HG03045 (cell line): ENCODE data around the gene ATAD1.
"Not testable (repeated sequence)": the region's sequence is repeated elsewhere in the genome, so short reads cannot be mapped to it uniquely, and the experiment has no call there.

Experiments used
- ATAC-seq: cut with Tn5 transposase; IDR thresholded peaks from one replicate; pipeline ENCODE4 v1.9.1; 2021; ENCODE audit warnings: mild to moderate bottlenecking, moderate library complexity; ENCODE audit not compliant: unreplicated experiment

ATAD1 gene

DNA sequence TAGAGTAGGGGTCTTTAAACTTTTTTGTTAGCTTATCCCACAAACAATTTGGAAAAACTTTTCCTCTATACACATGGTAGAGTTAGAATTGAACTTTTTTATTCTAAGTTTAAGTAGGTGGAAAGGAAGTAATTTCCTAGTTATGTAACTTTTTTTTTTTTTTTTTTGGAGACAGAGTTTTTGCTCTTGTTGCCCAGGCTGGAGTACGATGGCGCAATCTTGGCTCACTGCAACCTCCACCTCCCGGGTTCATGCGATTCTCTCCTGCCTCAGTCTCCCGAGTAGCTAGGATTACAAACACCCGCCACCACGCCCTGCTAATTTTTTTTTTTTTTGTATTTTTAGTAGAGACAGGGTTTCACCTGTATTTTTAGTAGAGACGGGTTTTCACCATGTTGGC is 28.7 kb upstream of the ATAD1 start:
- not testable (repeated sequence) for ATAC-seq

- ATAC-seq = no peak
These were observed 28.0 kb upstream of the ATAD1 start for GRCh38 chr10:87846023-87846422.

GRCh38 chr10:87845624-87845998 is 27.6 kb upstream of the ATAD1 start:
- ATAC-seq = no peak

- no peak for ATAC-seq
These were observed 27.0 kb upstream of the ATAD1 start for GRCh38 chr10:87844837-87845623.

DNA sequence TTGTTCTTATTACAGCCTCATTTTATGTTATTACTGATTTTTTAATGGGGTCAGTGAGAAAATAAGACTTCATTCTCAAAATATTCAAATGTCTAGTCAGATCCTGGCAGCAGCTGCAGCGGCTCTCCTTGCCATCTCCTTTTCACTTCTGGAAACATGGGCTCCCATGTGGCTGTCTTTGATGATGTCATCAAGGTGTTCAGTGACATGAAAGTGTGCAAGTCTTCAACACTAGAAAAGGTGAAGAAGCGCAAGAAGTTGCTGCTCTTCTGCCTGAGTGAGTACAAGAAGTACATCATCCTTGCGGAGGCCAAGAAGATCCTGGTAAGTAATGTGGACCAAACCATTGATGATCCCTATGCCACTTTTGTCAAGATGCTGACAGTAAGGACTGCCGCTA is 25.7 kb upstream of the ATAD1 start:
- no peak for ATAC-seq

GRCh38 chr10:87842776-87843497 is 24.9 kb upstream of the ATAD1 start:
- ATAC-seq = no peak

DNA sequence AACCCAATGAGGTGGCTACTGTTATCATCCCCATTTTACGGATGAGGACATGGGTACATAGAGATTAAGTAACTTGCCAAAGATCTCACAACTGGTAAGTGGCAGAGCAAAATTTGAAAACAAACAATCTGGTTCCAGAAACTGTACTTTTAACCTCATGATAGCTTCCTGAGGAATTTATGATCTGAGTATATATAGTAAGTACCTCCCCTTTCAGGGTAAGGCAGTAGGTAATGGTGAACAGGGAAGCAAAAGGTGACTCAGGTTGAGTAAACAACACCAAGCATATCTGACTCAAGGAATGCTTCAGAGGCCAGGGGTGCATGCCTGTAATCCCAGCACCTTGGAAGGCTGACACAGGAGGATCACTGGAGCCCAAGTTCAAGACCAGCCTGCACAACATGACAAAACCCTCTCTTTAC is 24.2 kb upstream of the ATAD1 start:
- ATAC-seq = no peak

- ATAC-seq = no peak
These were observed 23.2 kb upstream of the ATAD1 start for GRCh38 chr10:87841186-87841585.

- ATAC-seq = no peak
These were observed 20.6 kb upstream of the ATAD1 start for GRCh38 chr10:87838650-87839049.

DNA sequence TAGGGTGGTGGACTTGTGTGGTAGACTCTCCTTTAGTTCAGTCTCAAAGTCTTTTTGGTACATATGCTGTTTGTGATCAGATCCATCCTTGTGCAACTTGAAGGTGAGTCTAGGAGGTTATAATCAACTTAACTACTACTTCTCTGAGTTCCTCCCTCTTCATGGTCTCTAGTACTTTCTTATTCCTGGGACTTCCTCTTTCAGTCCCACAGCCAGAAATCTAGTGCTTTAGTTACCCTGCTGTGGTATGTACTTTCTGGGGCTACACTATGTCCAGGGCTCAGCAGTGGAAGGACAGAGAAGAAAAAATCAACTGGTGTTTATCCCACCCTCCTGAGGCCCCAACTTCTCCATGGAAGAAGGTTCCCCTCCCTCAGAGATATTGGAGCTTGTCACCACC is 19.4 kb upstream of the ATAD1 start:
- ATAC-seq = no peak

DNA sequence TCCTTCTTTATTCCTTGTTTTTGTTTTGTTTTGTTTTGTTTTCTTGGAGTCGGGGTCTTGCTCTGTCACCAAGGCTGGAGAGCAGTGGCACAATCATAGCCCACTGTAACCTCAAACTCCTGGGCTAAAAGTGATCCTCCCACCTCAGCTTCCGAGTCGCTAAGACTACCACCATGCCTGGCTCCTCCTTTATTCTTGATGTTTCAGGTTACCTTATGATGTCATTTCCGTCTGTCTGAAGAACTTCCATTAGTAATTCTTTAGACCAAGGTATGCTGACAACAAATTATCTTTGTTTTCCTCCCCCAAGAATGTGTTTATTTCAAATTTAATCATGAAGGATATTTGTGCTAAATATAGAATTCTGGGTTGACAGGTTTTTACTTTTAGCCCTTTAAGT is 18.1 kb upstream of the ATAD1 start:
- ATAC-seq = no peak

DNA sequence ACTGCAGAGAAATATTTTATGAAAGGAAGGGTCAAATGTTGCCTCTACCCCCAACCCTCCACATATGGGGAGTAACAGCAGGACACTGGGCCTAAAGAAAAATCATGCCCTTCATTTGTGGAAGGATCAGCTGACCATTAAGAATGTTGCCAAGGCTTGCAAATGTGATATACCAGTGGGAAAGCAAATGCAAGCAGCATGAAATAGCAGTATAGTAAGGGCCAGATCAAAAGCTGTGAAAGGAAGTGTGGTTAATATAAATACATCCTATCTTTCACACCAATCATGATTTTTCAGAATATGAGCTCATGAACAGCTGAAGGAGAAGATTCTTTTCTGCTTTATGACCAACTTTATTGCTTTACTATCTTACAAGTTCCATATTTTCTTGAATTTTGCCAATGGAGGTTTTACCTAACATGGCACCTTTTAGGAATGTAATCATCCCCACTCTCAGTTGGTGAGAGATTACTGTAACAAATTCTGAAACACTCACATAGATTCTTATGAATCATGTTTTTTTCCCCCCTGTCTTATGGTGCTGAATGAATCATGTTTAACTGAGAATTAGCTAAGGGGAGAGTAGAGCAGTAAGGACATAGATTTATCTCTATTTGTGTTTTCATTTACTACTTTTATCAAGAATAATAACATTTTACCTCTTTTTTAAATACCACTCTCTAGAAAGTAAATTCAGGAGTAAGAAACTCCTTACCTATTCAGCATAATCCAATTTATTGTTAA is 12.1 kb upstream of the ATAD1 start:
- ATAC-seq = no peak

GRCh38 chr10:87829051-87829450 is 11.0 kb upstream of the ATAD1 start:
- not testable (repeated sequence) for ATAC-seq

DNA sequence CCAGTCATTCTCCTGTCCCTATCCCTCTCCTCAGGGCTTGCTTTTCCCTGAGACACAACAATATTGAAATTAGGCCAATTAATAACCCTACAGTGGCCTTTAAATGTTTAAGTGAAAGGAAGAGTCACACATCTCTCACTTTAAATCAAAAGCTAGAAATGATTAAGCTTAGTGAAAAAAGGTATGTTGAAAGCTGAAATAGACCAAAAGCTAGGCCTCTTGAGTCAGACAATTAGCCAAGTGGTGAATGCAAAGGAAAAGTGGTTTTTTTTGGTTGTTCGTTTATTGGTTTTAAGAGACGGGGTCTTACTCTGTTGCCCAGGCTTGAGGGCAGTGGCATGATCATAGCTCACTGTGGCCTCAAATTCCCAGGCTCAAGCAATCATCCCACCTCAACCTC is 9.7 kb upstream of the ATAD1 start:
- ATAC-seq = no peak

- ATAC-seq = no peak
These were observed 8.6 kb upstream of the ATAD1 start for GRCh38 chr10:87826653-87827052.

- no peak for ATAC-seq
These were observed 1.2 kb upstream of the ATAD1 start for GRCh38 chr10:87819289-87819585.

GRCh38 chr10:87818505-87819288 is 671 bp upstream of the ATAD1 start:
- peak; percentile 48 for ATAC-seq

GRCh38 chr10:87816898-87817608 is 973 bp downstream of the ATAD1 start:
- no peak for ATAC-seq

DNA sequence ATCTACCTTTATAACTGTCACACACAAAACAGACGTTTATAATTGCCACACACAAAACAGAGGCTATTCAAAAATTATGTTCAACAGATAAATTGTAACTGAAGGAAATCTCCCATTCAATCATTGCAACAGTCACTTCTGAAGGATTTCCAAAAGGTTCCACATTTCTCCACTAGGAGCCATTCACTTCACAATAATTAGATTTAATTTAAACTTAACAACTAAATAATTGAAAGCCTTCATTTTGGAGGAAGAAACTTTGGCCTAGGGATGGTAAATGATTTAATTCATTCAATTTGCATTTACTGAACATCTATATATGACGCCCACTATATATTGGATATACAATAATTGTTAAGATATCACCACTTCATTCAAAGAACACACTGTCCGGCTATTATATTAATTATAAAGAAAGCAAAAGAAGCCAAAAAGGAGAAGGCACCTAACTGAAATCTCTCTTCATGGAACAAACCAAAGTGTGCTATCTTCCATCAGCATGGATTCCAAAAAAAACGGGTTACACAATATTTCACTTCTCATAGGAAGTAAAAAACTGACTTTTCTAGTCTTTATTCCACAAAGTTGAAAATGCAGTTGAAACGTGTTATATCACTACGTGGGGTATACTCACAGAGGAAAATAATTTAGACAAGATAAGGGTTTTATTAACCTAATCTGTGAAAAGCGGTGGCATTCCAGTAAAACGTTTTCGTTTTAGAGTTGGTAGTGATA is 1.7 kb downstream of the ATAD1 start:
- ATAC-seq = no peak
